ENCODE measurements around the gene TMPRSS11B.
"Not testable (repeated sequence)": the region's sequence is repeated elsewhere in the genome, so short reads cannot be mapped to it uniquely, and the experiment has no call there.

The TMPRSS11B gene

DNA sequence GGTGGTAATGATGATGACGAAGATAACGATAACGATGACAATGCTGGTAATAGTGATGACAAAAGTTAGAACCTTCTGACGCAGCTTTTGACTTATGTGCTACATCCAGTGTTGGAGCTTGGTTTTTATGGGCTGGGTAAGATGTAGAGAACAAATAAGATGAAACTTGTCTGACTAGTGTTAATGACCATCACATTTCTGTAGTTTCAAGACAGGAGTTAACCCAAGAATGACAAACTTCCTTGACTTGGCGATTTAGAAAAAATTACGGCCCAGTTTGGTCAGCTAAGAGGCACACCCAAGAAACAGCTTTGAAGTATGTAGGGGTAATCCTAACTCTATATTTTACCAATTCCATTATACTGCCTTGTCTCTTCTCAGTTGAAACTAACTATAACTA, at the start of gene TMPRSS11B:
TMPRSS11B (minus strand) TSS at position 101 of the 400 bp plus-strand sequence. CDS start 136 bp downstream, outside the sequence.
- no peak for DNase-seq

DNA sequence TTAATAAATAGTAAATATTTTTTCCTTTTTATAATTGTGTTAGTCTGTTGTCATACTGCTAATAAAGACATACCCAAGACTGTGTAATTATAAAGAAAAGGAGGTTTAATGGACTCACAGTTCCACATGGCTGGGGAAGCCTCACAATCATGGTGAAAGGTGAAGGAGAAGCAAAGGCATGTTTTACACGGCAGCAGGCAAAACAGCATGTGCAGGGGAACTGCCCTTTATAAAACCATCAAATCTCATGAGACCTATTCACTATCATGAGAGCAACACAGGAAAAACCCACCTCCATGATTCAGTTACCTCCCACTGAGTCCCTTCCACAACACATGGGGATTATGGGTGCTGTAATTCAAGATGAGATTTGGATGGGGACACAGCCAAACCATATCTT, 45.8 kb upstream of the TMPRSS11B start:
- no peak for DNase-seq

DNA sequence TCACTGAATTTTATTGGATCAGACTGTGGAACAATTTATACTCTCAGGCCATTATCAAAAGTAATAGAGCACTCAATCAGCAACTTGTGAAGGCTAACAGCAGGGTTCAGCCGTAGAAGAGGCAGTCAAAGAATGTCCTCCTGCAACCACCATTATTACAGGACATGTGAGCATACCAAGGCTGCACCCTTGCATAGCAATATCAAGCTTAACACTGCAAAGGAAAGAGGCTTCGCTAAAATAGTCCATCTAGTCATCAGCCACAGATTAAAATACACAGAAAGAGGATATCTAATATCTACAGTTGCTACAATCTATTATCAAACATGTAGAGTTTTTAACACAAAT, 42.9 kb upstream of the TMPRSS11B start:
- no peak for DNase-seq

DNA sequence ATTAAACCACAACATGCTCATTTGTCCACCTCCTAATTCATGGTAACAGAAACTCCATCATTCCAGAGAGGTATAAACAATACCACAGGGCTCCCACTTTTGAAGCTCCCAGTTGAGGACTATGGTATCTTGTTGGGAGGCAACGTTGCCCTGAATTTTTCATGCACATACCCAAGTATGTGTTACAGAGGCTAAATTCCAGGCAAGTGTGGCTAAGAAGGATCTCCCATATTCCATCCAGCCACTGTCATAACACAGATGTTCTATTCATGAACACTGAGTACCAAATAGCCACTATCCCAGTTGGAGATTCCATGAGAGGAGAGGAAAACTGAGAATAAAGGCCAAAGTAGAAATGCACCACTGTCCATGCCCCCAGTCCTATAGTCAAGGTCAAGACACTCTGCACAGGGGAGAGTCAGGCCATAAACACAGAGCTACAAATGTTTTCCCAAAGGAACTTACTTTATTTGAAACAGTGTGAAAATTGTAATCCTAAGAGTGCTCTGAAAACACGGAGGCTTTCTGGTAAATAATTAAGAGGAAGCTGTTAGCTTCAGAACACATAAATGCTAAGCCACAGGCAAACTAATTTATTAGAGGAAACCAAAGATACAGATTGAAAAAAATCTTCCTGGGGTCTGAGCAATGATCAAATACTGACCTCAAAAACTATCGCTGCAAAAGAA, 42.4 kb upstream of the TMPRSS11B start:
- no peak for DNase-seq

DNA sequence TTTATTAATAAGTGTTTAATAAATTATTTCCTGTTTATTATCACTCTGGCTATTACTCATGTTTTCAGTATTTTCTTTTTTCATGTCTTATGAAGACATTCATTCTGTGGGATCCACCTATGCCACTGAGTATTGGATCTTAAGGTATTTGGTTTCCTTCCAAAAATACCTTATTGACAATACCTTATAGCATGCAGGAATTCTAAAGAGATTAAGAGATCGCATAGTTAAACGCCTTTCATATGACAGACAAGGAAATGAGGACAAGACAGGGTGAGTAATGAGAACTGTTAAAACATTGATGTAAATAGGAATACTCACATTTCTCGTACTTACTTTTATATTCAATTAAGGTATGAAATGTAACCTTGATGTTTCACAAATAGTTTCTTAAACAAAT, 38.2 kb upstream of the TMPRSS11B start:
- no peak for DNase-seq

GRCh38 chr4:68283095-68283494, 37.6 kb upstream of the TMPRSS11B start:
- no peak for DNase-seq

GRCh38 chr4:68281796-68282740, 36.6 kb upstream of the TMPRSS11B start:
- not testable (repeated sequence) for DNase-seq

- DNase-seq: no peak
Observed at GRCh38 chr4:68278029-68278428, 32.5 kb upstream of the TMPRSS11B start.

GRCh38 chr4:68277627-68278026, 32.1 kb upstream of the TMPRSS11B start:
- DNase-seq: no peak

GRCh38 chr4:68272860-68273259, 27.4 kb upstream of the TMPRSS11B start:
- DNase-seq: no peak

DNA sequence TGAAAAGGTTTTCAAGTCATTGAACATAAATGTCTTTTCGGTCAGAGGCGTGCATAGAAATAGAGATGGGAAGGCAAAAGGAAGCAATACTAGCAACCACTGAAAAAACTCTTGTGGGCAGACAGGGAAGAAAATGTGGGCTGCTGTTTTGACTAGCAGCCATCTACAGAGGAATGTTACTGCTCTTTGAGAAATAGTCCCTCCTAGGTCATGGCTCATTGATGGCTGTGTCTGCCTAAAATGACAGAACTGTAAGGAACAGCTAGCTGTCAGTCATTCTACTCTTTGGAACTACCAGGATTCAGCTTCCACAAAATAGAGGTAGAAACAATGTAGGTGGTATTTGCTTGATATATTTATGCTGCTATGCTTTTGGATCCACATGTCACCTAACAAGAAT, 26.9 kb upstream of the TMPRSS11B start:
- DNase-seq: no peak

DNA sequence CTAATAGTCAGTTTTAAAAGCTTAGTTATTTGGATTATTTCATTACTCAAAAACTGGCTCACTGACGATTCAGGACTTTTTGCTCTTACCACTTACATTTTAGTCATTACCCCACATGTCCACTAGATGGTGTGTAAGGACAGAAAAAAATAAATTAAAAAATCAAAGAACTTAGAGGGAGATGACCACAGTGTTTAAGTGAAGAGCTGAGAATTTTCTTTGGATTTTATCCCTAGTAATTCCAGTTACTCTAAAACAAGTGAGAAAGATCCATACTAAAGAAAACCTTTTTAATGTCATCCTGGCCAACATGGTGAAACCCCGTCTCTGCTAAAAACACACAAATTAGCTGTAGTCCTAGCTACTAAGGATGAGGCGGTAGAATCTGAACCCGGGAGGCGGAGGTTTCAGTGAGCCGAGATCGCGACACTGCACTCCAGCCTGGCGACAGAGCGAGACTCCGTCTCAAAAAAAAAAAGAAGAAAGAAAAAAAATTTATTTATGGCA, 26.4 kb upstream of the TMPRSS11B start:
- no peak for DNase-seq

- no peak for DNase-seq
Observed at GRCh38 chr4:68267433-68267944, 22.0 kb upstream of the TMPRSS11B start.

DNA sequence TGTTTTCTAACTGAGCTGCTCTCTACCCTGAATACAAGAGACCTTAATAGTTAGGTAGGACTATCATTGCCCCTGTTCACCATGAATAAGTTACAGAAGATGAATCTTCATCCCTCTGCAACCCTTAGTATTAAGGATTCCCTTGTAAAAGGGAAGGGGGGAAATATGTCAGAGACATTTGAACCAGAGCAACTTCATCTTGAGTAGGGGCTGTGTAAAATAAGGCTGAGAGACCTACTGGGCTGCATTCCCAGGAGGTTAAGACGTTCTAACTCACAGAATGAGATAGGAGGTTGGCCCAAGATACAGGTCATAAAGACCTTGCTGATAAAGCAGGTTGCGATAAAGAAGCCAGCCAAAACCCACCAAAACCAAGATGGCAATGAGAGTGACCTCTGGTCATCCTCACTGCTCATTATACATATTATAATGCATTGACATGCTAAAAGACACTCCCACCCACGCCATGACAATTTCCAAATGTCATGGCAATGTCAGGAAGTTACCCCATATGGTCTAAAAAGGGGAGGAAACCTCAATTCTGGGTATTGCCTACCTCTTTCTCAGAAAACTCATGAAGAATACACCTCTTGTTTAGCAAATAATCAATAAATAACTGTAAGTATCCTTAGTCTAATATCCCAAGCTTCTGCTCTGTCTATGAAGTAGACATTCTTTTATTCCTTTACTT, 19.5 kb upstream of the TMPRSS11B start:
- DNase-seq: no peak

DNA sequence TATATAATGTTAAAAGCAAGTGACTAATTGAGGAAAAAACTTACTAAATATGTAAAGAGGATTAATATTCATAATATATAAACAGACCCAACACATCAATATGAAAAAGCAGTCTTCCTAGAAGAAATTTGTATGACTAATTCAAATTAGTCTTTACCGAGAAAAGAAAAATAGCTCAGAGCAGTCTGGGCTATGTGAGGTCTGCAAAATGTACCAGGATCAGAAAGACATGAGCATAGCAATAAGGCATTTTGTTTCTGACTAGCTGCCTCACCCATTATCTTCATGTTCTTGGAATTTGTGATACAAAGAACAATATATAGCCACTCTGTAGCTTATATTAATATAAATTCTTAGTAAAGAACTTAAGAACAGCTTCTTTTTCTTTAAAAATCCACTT, 13.7 kb upstream of the TMPRSS11B start:
- DNase-seq: no peak

- DNase-seq: no peak
Observed at GRCh38 chr4:68257719-68258118, 12.2 kb upstream of the TMPRSS11B start.

DNA sequence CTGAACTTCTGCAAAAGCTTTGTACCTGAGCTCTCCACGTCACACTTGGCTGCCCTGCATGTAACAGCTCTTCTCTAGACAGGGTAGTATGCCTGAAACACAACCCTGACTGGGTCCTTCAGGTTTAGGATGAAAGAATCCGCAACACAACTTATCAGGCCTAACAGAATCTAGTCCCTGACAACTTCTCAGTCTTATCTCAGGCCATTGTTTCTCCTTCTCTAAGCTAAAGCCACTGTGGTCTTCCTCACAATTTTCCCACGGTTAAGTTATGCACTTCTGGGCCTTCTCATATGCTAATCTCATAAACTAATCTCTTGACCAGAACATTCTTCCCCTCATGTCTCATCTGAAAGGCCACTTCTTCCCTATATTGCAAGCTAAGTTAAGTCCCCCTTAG, 10.8 kb upstream of the TMPRSS11B start:
- no peak for DNase-seq

DNA sequence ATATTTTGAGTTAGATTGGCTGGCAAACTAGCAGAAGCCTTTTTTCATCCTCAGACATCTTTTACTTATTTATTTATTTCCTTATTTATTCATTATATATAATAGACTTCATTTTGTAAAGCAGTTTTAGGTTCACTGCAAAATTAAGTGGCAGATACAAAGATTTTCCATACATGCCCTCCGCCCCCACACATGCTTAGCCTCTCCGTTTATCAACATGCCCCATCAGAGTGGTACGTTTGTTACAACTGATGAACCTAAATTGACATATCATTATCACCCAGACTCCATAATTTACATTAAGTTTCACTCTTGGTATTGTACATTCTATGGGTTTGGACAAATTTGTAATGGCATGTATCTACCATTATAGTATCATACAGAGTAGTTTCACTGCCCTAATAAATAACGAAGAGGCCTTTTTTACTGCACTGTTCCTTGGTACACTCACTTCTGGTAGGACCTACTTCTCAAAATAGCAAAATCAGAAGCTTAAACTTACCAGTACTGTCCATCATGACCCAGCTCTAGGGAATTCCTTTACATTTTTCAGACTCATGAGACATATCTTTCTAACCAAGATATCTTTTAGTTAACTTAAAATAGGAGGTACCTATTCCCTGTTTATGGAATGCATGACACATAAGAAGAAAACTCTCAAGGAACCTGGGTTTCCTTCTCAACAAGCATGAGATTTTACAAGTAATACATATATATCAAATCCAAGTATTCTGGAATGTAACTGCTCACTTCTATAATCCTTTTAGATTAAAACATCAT, 4.8 kb upstream of the TMPRSS11B start:
- no peak for DNase-seq

DNA sequence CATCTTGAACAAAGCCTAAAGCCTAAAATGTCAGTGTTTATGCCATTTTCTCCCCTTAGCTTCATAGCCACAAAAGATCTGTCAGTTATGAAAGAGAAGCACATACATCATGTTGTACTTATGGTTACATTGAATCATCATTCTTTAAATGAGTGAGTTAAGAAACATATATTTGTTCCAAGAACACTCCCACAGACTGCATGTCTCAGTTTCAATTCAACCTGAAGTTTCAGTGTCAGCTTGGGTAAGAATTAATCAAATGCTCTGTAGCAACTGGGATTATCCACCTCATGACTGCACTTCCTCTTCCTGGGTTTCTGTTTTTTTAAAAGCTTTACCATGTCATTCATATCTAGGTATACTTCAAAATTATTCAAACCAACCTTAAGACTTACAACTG, 3.9 kb upstream of the TMPRSS11B start:
- DNase-seq: no peak

- no peak for DNase-seq
Observed at GRCh38 chr4:68240620-68241019, 4.9 kb downstream of the TMPRSS11B start.

DNA sequence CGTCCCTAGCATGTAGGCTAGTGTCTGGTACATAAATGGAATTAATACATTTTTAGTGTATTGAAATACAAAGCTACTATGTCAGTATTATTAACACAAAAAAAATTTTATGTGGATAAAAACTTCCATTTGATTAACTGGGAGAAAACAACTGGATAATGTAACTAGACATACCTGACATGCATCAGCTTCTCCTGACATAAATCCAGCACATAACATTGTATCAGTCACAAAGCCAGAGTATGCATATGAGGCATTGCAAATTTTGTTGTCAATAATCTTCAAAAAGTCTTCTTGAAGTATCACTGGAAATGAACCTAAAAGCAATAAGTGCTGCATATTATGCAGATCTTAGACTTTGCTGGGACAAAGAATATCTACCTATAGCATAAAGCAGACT, 16.9 kb downstream of the TMPRSS11B start:
- DNase-seq: no peak

- DNase-seq: no peak
Observed at GRCh38 chr4:68218044-68218443, 27.4 kb downstream of the TMPRSS11B start.

Measured in GDM1 (cell line).